ENCODE results near the gene PLA1A.

The PLA1A gene

GRCh38 chr3:119602676-119603075 lies 5.0 kb downstream of the PLA1A start:
- no peak overlapping the region for H3K4me3 ChIP-seq (ENCODE audit: low read depth, low read length)
- no peak for DNase-seq (ENCODE audit: low read depth, low spot score)
- no peak for TF ChIP-seq CTCF (IDR thresholded peaks at IDR 0.05; ENCODE audit: low read depth, low read length)
- in situ Hi-C loops (cut with HindIII; ENCODE audit: low sequenced_read_pairs): no loop called here

GRCh38 chr3:119604878-119605277 lies 7.2 kb downstream of the PLA1A start:
- TF ChIP-seq CTCF (IDR thresholded peaks at IDR 0.05; ENCODE audit: low read depth, low read length): no peak
- in situ Hi-C loops (cut with HindIII; ENCODE audit: low sequenced_read_pairs): no loop called here
- DNase-seq (ENCODE audit: low read depth, low spot score): peak; percentile 75
- H3K4me3 ChIP-seq (ENCODE audit: low read depth, low read length): no peak overlapping the region

- no peak for DNase-seq (ENCODE audit: low read depth, low spot score)
- TF ChIP-seq CTCF (IDR thresholded peaks at IDR 0.05; ENCODE audit: low read depth, low read length): no peak
- H3K4me3 ChIP-seq (ENCODE audit: low read depth, low read length): no peak overlapping the region
- in situ Hi-C loops (cut with HindIII; ENCODE audit: low sequenced_read_pairs): no loop called here
Measured at GRCh38 chr3:119608405-119609000, 10.8 kb downstream of the PLA1A start.

GRCh38 chr3:119609301-119609700 lies 11.6 kb downstream of the PLA1A start:
- no peak overlapping the region for H3K4me3 ChIP-seq (ENCODE audit: low read depth, low read length)
- in situ Hi-C loops (cut with HindIII; ENCODE audit: low sequenced_read_pairs): no loop called here
- DNase-seq (ENCODE audit: low read depth, low spot score): no peak
- TF ChIP-seq CTCF (IDR thresholded peaks at IDR 0.05; ENCODE audit: low read depth, low read length): no peak

GRCh38 chr3:119611664-119612063 lies 14.0 kb downstream of the PLA1A start:
- H3K4me3 ChIP-seq (ENCODE audit: low read depth, low read length): no peak overlapping the region
- DNase-seq (ENCODE audit: low read depth, low spot score): no peak
- TF ChIP-seq CTCF (IDR thresholded peaks at IDR 0.05; ENCODE audit: low read depth, low read length): no peak
- in situ Hi-C loops (cut with HindIII; ENCODE audit: low sequenced_read_pairs): no loop called here

GRCh38 chr3:119613201-119613600 lies 15.5 kb downstream of the PLA1A start:
- no peak for DNase-seq (ENCODE audit: low read depth, low spot score)
- in situ Hi-C loops (cut with HindIII; ENCODE audit: low sequenced_read_pairs): no loop called here
- no peak for TF ChIP-seq CTCF (IDR thresholded peaks at IDR 0.05; ENCODE audit: low read depth, low read length)
- H3K4me3 ChIP-seq (ENCODE audit: low read depth, low read length): no peak overlapping the region

- H3K4me3 ChIP-seq (ENCODE audit: low read depth, low read length): no peak overlapping the region
- no peak for TF ChIP-seq CTCF (IDR thresholded peaks at IDR 0.05; ENCODE audit: low read depth, low read length)
- in situ Hi-C loops (cut with HindIII; ENCODE audit: low sequenced_read_pairs): no loop called here
- no peak for DNase-seq (ENCODE audit: low read depth, low spot score)
Measured at GRCh38 chr3:119613872-119614271, 16.2 kb downstream of the PLA1A start.

Data from astrocyte of the spinal cord (primary cell).